Chondrocyte (in vitro differentiated cells): ENCODE data around the gene SLBP. TPM values are rescaled to one million over a fixed set of nuclear protein-coding genes. Genes with fewer than 3 reads are reported as not detected.

Experiments used
- DNase-seq: peaks from one replicate; pipeline ENCODE4 v3.0.0; 2021; ENCODE audit warnings: mixed read lengths, low spot score
- H3K27ac Mint-ChIP-seq: one replicate; pipeline ENCODE4 v1.8.0; 2021; ENCODE audit warnings: mild to moderate bottlenecking, moderate library complexity, mixed read lengths; ENCODE audit not compliant: unreplicated experiment
- H3K27me3 Mint-ChIP-seq: 2 replicates; pipeline ENCODE4 v1.8.0; 2021; ENCODE audit warnings: low read depth, mixed read lengths
- H3K36me3 Mint-ChIP-seq: 2 replicates; pipeline ENCODE4 v1.8.0; 2021; ENCODE audit warnings: low read depth, mixed read lengths
- H3K4me1 Mint-ChIP-seq: 2 replicates; pipeline ENCODE4 v1.8.0; 2021; ENCODE audit warnings: low read depth, mild to moderate bottlenecking, mixed read lengths
- H3K4me3 Mint-ChIP-seq: one replicate; pipeline ENCODE4 v1.8.0; 2021; ENCODE audit warnings: mild to moderate bottlenecking, moderate library complexity, mixed read lengths; ENCODE audit not compliant: unreplicated experiment
- H3K9me3 Mint-ChIP-seq: 2 replicates; pipeline ENCODE4 v1.8.0; 2021; ENCODE audit warnings: low read depth, mixed read lengths
- total RNA-seq: library from RNA; stranded (reverse); gene quantifications from 3 replicates; pipeline ENCODE4 v1.2.1, GENCODE V29; 2021
- TF ChIP-seq, protein P1 (sequence below): fragments of 200-600 bp; sonication (generic); IDR thresholded peaks from 2 replicates; pipeline ENCODE4 v1.5.0; 2021; ENCODE audit warnings: antibody characterized with exemption, mild to moderate bottlenecking, moderate library complexity

Gene SLBP
- total RNA-seq, 1 donor from 2014 or later = 48.7 TPM

DNA sequence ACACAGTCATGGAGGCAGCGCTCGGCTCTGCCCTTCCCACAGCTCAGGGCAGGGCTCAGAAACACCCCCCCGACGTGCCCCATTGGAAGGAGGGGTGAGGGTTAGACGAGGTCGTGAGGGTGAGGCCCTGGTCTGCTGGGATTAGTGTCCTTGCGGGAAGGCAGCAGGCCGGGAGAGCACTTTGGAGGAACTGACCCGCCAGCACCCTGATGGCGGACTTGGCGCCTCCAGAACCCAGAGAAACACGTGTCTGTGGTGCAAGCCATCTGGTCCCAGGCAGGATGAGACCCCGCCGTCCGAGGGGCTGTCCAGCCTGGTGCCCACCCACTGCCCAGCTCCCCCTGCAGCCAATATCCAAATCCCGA, 35.5 kb upstream of the SLBP start:
- TF ChIP-seq, protein P1, sequence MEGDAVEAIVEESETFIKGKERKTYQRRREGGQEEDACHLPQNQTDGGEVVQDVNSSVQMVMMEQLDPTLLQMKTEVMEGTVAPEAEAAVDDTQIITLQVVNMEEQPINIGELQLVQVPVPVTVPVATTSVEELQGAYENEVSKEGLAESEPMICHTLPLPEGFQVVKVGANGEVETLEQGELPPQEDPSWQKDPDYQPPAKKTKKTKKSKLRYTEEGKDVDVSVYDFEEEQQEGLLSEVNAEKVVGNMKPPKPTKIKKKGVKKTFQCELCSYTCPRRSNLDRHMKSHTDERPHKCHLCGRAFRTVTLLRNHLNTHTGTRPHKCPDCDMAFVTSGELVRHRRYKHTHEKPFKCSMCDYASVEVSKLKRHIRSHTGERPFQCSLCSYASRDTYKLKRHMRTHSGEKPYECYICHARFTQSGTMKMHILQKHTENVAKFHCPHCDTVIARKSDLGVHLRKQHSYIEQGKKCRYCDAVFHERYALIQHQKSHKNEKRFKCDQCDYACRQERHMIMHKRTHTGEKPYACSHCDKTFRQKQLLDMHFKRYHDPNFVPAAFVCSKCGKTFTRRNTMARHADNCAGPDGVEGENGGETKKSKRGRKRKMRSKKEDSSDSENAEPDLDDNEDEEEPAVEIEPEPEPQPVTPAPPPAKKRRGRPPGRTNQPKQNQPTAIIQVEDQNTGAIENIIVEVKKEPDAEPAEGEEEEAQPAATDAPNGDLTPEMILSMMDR = no peak
- Mint-ChIP-seq H3K4me1 (no peaks in the 10 kb centered on the region), H3K9me3 (no peaks in the 10 kb centered on the region), H3K4me3 (no peak overlapping the region), H3K27ac (no peak overlapping the region), H3K36me3 (peaks cover 1% of the 10 kb centered on the region), H3K27me3 (no peaks in the 10 kb centered on the region)
- no peak for DNase-seq

DNA sequence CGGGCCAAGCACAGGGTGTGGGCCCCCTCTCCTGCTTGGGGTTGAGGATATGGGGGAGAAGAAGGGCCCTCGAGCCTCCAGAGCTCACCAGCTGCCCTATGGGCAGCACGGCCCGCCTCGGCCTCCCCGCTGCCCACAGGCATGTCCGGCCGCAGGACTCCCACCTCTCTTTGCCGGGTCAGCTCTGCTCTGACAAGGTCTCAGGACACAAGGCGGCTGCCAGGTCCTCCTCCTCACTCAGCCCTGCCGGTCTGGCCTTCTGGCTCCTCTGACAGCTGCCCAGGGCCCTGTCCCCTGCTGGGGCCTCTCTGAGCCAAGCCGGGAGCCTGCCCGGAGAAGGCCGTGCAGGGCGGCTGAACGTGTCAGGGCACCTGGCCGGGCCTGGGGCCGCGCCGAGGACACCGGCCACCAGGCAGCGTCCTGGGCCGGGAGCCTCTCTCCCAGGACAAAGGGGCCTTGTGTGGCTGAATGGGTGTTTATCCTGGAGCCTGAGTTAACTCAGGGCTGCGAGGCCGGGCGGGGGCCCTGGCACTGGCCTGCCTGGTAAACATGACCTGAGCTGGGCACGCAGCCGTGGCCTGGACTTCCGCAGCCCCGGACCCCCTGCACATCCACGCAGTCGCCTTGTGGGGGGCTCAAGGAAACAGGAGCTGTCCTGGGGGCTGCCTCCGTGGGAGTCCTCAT, 34.9 kb upstream of the SLBP start:
- H3K4me1 Mint-ChIP-seq = no peaks in the 10 kb centered on the region
- no peaks in the 10 kb centered on the region for H3K27me3 Mint-ChIP-seq
- H3K27ac Mint-ChIP-seq = no peak overlapping the region
- TF ChIP-seq, protein P1 = no peak
- H3K4me3 Mint-ChIP-seq = no peak overlapping the region
- H3K9me3 Mint-ChIP-seq = no peaks in the 10 kb centered on the region
- DNase-seq = no peak
- peaks cover 1% of the 10 kb centered on the region for H3K36me3 Mint-ChIP-seq

DNA sequence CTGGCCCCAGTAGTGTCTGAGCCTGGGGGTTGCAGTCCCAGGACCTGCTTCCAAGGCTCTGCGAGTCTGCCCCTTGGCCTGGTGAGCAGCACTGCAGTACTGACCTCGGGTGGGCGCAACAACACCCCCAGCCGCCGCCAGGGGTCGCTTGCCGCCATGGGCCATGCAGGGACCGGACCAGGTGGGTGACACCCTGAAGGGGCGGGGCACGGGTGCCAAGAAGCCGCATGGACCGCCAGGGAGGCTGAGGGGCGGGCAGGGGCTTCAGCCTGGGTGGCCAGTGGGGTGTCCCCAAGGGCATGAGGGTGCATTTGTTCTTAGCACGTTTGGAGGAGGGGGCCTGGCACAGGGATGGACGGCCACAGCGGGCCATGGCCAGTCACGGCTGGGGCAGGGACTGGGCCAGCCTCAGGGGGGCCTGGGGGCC, 34.2 kb upstream of the SLBP start:
- no peak overlapping the region for H3K27ac Mint-ChIP-seq
- H3K4me1 Mint-ChIP-seq = no peaks in the 10 kb centered on the region
- DNase-seq = no peak
- no peaks in the 10 kb centered on the region for H3K27me3 Mint-ChIP-seq
- no peak overlapping the region for H3K4me3 Mint-ChIP-seq
- H3K36me3 Mint-ChIP-seq = peaks cover 1% of the 10 kb centered on the region
- TF ChIP-seq, protein P1 = peak; percentile 92
- H3K9me3 Mint-ChIP-seq = no peaks in the 10 kb centered on the region

DNA sequence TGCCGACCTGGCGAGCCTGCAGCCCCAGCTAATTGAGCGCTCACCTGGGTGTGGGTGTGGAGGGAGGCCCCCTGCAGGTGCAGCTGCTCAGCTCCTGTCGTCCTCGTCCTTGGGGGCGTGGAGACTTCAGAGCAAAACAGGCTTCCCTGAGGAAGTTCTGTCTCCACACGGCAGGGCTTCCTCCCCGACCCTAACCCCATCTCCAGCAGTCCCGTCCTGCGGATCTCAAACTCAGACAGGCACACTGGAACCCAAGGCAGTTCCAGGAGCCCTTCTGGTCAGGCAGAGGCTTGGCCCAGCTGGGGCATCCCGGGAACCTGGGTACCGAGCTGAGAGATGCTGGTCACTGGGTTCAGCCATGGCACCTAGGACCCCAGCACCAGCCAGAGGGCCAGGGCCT, 33.6 kb upstream of the SLBP start:
- H3K4me1 Mint-ChIP-seq = no peaks in the 10 kb centered on the region
- H3K27ac Mint-ChIP-seq = no peak overlapping the region
- TF ChIP-seq, protein P1 = no peak
- DNase-seq = no peak
- peaks cover 3% of the 10 kb centered on the region for H3K36me3 Mint-ChIP-seq
- H3K9me3 Mint-ChIP-seq = no peaks in the 10 kb centered on the region
- no peak overlapping the region for H3K4me3 Mint-ChIP-seq
- H3K27me3 Mint-ChIP-seq = no peaks in the 10 kb centered on the region

DNA sequence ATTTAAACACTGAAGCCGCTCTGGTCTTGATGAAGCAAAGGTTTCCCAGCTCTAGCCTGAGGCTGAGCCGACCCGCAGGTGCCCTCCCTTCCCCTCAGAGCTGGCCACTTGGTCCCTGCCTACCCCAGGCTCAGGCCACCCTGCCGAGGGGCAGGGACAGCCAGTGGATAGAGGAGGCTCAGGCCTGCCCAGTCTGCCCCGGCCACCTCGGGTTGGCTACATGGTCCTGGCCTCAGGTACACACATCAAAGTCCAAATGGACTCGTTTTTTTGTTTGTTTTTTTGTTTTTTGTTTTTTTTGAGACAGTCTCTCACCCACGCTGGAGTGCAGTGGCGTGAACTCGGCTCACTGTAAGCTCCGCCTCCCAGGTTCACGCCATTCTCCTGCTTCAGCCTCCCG, 33.0 kb upstream of the SLBP start:
- Mint-ChIP-seq H3K27ac (no peak overlapping the region), H3K4me3 (no peak overlapping the region), H3K27me3 (no peaks in the 10 kb centered on the region), H3K4me1 (no peaks in the 10 kb centered on the region), H3K36me3 (peaks cover 5% of the 10 kb centered on the region), H3K9me3 (no peaks in the 10 kb centered on the region)
- no peak for DNase-seq
- TF ChIP-seq, protein P1 = no peak
